ENCODE data around the gene GIT1.

Gene GIT1

GRCh38 chr17:29578626-29579485 lies 10.6 kb downstream of the GIT1 start:
- DNase-seq = no peak

- no peak for DNase-seq
These were observed 11.8 kb downstream of the GIT1 start for GRCh38 chr17:29577385-29578211.

DNA sequence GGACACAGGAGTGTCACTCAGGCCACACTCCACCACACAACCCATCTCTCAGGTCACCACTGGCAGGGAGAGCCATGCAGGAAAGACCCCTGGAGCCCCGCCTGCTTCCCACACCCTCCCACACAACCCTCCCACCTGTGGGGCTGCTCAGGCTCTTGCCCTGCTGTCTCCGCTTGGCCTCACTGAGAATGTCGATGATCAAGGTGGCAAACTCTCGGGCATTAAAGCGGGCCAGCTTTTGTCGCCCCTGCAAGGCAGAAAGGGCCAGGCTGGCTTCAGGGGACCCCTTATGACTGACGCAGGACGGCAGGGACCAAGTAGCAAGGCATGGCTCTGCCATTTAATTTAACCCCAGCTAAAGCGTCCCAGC lies 12.5 kb downstream of the GIT1 start:
- no peak for DNase-seq

- DNase-seq = no peak
These were observed 13.0 kb downstream of the GIT1 start for GRCh38 chr17:29576214-29577000.

DNA sequence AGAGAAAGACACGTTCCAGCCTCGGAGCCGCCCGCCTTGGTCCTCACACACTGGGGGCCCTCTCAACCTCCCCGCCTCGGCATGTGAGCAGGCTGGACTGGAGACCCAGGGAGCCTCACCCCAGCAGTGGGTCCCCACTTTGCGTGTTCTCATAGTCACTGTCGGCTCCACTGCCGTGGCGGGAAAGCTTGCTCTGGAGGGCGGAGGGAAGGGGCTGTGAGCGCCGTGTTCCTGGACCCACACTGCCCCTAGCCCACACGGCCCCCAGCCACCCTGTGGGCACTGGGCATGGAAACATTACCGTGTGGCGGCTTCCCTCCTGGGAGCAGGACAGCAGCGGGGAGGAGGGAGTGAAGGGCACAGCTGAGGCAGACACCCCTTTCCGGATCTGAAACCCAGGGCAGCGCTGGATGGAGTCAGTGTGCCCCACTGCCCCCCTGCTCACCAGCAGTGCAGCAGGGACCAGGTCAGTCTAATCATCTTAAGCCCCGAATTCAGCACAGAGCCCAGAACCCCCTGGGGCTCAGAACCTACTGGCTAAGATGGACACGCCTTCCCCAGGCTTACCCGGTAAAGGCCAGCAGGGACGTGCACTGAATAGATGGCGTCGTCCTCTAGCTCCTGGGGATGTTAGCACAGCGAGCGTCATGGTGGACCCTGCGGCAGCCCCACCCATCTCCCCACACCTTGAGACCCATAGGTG lies 13.8 kb downstream of the GIT1 start:
- DNase-seq = no peak

DNA sequence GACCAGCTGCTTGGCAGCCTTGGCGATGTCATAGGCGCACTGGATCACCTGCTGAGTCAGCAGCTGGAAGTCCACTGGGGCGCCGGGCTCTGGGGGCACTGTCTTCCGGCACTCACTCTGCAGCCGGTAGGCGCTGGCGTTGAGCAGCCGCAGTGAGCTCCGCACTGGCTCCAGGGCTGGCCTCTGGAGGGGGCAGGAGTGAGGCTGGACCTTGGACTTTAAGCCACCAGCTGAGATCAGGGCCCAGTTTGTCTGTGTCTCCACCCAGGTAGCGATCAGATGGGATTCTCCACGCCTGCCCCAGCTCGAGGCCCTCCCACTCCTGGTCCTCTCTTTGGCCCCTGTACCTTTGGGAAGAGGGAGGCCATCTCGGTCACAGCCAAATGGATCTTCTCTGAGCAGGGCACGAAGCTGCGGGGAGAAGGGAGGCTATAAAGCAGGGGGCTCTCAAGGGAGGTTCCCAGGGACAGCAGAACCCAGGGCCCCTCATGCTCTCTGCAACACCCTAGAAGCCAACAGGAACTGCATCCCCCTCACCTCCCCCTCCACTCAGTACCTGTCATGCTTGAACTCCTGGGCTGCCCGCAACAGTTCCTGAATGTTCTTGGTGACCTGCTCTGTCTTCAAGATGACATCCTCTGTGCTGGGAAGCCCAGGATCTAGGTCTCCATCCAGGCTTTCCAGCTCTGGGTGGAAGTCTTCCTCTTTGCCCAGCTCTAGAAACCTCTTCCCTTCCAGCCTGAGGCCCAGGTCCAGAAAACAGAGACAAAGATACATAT lies 14.5 kb downstream of the GIT1 start:
- no peak for DNase-seq

DNA sequence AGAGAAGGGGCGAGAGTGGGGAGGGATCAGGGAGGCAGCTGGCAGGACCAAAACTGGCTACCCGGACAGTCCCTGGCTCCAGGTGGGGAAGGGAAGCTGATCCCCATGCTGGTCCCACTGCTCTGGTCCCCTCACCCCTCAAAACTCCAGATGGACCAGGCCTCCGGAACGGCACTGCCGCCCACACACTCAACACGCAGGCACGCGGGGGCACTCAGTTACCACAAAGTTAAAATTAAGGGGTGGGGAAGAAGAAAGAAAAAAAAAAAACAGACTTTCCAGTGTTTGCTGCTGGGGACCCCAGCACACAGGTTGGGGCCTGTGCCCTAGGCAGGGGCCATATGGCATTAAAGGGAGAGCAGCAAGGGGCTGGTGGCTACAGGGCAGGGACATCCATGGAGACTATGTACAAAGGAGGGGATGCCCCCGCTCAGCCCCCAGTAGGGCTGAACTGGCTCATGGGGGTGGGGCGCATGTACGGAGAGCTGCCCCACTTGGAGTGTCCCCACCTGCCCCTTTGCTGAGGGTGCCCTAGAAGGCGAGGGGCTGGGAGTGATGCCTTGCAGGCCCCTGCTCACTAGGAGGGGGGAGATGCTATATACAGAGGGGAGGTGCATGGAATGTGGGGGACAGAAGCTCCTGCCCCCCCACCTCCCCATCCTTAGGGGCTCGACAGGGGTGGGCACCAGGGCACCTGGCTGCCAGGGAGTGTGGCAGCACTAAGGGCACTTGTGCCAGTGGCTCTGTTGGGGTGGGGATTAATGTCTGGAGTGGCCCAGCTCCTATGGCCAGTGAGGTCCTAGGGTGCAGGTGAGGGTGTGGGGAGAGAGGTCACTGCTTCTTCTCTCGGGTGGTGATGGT lies 15.3 kb downstream of the GIT1 start:
- no peak for DNase-seq

- no peak for DNase-seq
These were observed 15.9 kb downstream of the GIT1 start for GRCh38 chr17:29573558-29573869.

- DNase-seq = no peak
These were observed 16.5 kb downstream of the GIT1 start for GRCh38 chr17:29572691-29573557.

DNA sequence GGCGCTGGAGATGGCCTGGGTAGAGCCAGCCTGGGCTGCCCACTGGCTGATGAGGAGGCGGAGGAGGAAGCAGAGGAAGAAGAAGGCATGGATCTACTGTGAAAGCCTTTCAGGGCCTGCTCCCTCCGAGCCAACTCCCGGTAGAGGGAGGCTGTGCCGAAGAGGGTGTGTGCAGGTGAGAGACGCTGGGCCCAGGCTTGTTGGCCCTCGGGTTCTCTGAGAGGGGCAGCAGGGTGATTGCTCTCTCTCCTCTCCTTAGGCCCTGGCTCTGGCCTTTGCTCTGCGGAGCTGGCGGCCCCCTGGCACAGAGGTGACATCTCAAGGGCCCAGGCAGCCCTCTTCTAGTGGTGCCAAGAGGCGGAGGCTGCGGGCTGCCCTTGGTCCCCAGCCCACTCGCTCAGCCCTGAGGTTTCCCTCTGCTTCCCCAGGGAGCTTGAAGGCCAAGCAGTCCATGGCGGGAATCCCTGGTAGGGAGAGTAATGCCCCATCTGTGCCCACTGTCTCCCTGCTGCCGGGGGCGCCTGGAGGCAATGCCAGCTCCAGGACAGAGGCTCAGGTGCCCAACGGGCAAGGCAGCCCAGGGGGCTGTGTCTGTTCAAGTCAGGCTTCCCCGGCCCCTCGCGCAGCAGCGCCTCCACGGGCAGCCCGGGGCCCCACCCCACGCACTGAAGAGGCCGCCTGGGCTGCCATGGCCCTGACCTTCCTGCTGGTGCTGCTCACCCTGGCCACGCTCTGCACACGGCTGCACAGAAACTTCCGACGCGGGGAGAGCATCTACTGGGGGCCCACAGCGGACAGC lies 17.4 kb downstream of the GIT1 start:
- DNase-seq = no peak

GRCh38 chr17:29571486-29571882 lies 18.0 kb downstream of the GIT1 start:
- no peak for DNase-seq

GRCh38 chr17:29570521-29570920 lies 18.9 kb downstream of the GIT1 start:
- no peak for DNase-seq

- DNase-seq = no peak
These were observed 20.1 kb downstream of the GIT1 start for GRCh38 chr17:29569245-29569950.

- peak; percentile 88 for DNase-seq
These were observed 20.9 kb downstream of the GIT1 start, which contains the start of gene TP53I13 for GRCh38 chr17:29568331-29569244. TSS of gene TP53I13 (plus strand) at chr17:29568701. CDS start at chr17:29568759, 58 bp downstream.

DNA sequence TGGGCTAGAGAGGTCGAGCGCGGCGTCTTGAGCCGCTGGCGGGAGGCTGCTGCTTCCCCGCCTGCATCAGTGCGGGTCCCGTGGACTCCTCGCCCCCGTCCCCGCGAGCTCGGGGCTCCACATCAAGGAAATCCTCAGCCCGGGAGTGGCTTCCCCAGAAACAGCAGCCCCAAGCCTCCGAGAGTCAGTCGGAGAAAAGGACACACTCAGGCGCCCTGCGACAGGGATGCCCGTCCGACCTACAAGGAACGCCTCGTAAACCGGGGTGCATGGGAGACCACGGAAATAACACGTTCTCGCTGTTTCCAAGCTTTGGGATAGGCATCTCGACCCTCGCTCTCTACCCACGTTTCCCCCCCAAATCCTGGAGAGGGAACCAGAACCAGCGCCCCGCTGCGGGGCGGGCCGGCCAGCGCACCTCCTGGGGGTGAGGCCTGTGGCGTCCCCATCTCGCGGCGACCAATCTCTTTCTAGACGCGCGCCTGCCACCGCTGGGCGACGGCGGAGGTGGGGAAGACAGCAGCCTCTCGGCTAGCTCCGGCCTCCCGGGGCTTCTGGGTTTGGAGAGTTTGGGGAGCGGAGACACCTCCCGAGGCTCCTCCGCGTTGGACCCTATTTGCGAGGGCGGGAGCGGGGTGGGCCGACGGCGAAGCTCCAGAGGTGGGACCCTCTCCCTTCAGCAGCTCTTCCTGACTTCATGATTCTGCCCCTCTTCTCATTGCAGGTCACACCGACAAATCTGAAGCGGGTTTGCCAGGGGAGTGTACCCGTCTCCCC lies 21.7 kb downstream of the GIT1 start:
- peak; percentile 65 for DNase-seq

DNA sequence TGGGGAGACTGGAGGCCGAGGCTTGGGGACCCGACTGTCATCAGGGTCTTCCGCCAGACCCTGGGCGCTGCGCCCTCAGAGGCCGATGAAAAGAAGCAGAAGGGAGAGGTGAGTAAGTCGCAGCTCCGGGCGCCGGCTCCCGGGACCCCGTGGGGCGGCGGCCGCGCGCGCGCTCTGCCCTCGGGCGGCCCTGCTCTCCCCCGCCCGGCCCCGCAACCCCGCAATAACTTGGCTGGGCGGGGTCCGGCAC lies 22.2 kb downstream of the GIT1 start:
- no peak for DNase-seq

All from NCI-H146 (cell line).